GM12875 (cell line): ENCODE measurements around the gene FBXO44.

ENCODE experiments used
- H3K4me3 ChIP-seq: one replicate; pipeline ENCODE4 v1.5.1; 2011; ENCODE audit warnings: low read depth, low read length, control low read depth
- CTCF ChIP-seq: IDR thresholded peaks from 2 replicates; pipeline ENCODE4 v1.5.1; 2011; ENCODE audit warnings: low read depth, mild to moderate bottlenecking, control low read depth, inconsistent platforms, low read length, moderate library complexity, borderline replicate concordance; ENCODE audit not compliant: insufficient read depth

FBXO44 gene

GRCh38 chr1:11646317-11646716, 8.4 kb upstream of the FBXO44 start:
- no peak for TF ChIP-seq CTCF
- no peak overlapping the region for H3K4me3 ChIP-seq

GRCh38 chr1:11647333-11647732, 7.3 kb upstream of the FBXO44 start:
- H3K4me3 ChIP-seq = no peak overlapping the region
- TF ChIP-seq CTCF = no peak

- H3K4me3 ChIP-seq = no peak overlapping the region
- no peak for TF ChIP-seq CTCF
These were observed 6.6 kb upstream of the FBXO44 start for GRCh38 chr1:11648039-11648438.

GRCh38 chr1:11648732-11649158, 5.9 kb upstream of the FBXO44 start:
- no peak overlapping the region for H3K4me3 ChIP-seq
- no peak for TF ChIP-seq CTCF

- H3K4me3 ChIP-seq = no peak overlapping the region
- no peak for TF ChIP-seq CTCF
These were observed 5.4 kb upstream of the FBXO44 start for GRCh38 chr1:11649237-11649623.

- no peak overlapping the region for H3K4me3 ChIP-seq
- no peak for TF ChIP-seq CTCF
These were observed 4.9 kb upstream of the FBXO44 start for GRCh38 chr1:11649624-11650330.

- TF ChIP-seq CTCF = peak; percentile 80
- no peak overlapping the region for H3K4me3 ChIP-seq
These were observed 4.2 kb upstream of the FBXO44 start for GRCh38 chr1:11650331-11650991.
